DLD1 (cell line): Measurements from ENCODE around the gene MAP3K14.
"Not testable (repeated sequence)": the region's sequence is repeated elsewhere in the genome, so short reads cannot be mapped to it uniquely, and the experiment has no call there.

Source experiments
- in situ Hi-C: cut with HindIII; loops from 2 replicates; pipeline ENCODE4 v1.10.0; 2017; ENCODE audit warnings: low sequenced_read_pairs

The MAP3K14 gene

GRCh38 chr17:45261577-45262515 is 55.0 kb downstream of the MAP3K14 start, which contains the start of gene SPATA32:
TSS of gene SPATA32 (minus strand) at chr17:45262094. CDS start at chr17:45262016, 78 bp downstream.
- in situ Hi-C loops: no loop called here

GRCh38 chr17:45260204-45260783 is 56.5 kb downstream of the MAP3K14 start:
- in situ Hi-C loops: no loop called here

- in situ Hi-C loops: no loop called here
Observed at GRCh38 chr17:45258981-45259380, 57.8 kb downstream of the MAP3K14 start.

GRCh38 chr17:45257115-45257514 is 59.7 kb downstream of the MAP3K14 start:
- in situ Hi-C loops: no loop called here

GRCh38 chr17:45256114-45256966 is 60.5 kb downstream of the MAP3K14 start:
- in situ Hi-C loops: no loop called here

GRCh38 chr17:45255358-45255757 is 61.5 kb downstream of the MAP3K14 start:
- in situ Hi-C loops: no loop called here

GRCh38 chr17:45253879-45254278 is 62.9 kb downstream of the MAP3K14 start:
- in situ Hi-C loops: no loop called here

GRCh38 chr17:45253237-45253636 is 63.6 kb downstream of the MAP3K14 start:
- in situ Hi-C loops: not testable (repeated sequence)

- in situ Hi-C loops: no loop called here
Observed at GRCh38 chr17:45251931-45252330, 64.9 kb downstream of the MAP3K14 start.

- in situ Hi-C loops: loop anchor here (5.0 kb wide), 1 partner anchor 64 kb away; no protein-coding TSS in a partner anchor
Observed at GRCh38 chr17:45248132-45248957, 68.5 kb downstream of the MAP3K14 start.

- in situ Hi-C loops: loop anchor here (5.0 kb wide), 1 partner anchor 65 kb away; no protein-coding TSS in a partner anchor
Observed at GRCh38 chr17:45247429-45248131, 69.2 kb downstream of the MAP3K14 start.

- in situ Hi-C loops: loop anchor here (5.0 kb wide), 1 partner anchor 65 kb away; no protein-coding TSS in a partner anchor
Observed at GRCh38 chr17:45246861-45247428, 69.9 kb downstream of the MAP3K14 start.

GRCh38 chr17:45246338-45246737 is 70.5 kb downstream of the MAP3K14 start:
- in situ Hi-C loops: loop anchor here (5.0 kb wide), 1 partner anchor 66 kb away; no protein-coding TSS in a partner anchor

- in situ Hi-C loops: loop anchor here (5.0 kb wide), 1 partner anchor 67 kb away; no protein-coding TSS in a partner anchor
Observed at GRCh38 chr17:45244725-45245656, 71.8 kb downstream of the MAP3K14 start.

GRCh38 chr17:45243750-45244149 is 73.1 kb downstream of the MAP3K14 start:
- in situ Hi-C loops: no loop called here

- in situ Hi-C loops: no loop called here
Observed at GRCh38 chr17:45242029-45242414, 74.8 kb downstream of the MAP3K14 start.

GRCh38 chr17:45241328-45242028 is 75.3 kb downstream of the MAP3K14 start:
- in situ Hi-C loops: no loop called here
